ENCODE data around the gene DARS1. TPM values are rescaled to one million over a fixed set of nuclear protein-coding genes. Genes with fewer than 3 reads are reported as not detected.
A peak's percentile ranks its signal among the peaks of the same experiment; 100 is the strongest.

The DARS1 gene
- total RNA-seq, 1 donor from 2014 or later: 132 TPM

DNA sequence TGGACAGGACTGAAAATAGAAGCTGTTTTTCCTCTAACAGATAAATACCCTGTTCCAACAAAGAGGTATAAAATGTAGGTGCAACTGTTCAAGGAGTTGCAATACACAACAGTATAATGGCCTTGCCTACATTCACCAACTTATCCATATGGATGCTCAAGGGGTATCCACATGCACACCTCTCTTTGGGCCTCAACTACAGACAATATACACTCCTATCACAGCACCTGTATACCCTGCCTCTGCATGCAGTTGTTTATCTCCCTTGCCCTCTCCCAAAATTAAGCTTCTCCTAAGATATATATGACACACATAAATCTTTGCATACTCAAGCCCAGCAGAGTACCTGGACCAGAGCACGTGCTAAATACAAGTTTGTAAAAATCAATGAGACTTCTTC is 37.3 kb downstream of the DARS1 start:
- peaks cover 48% of the 10 kb centered on the region for H3K36me3 Mint-ChIP-seq (ENCODE audit: low read depth)
- DNase-seq (ENCODE audit: low spot score): no peak
- peak overlapping the region; percentile 87 for H3K27ac Mint-ChIP-seq
- intact Hi-C loops (cut with micrococcal nuclease): loop anchor here (1.0 kb wide), 3 partner anchors 37 to 434 kb away; partner anchors contain the start of gene DARS1
- peaks cover 58% of the 10 kb centered on the region for H3K4me1 Mint-ChIP-seq (ENCODE audit: low read depth)
- H3K9me3 Mint-ChIP-seq: no peaks in the 10 kb centered on the region
- H3K27me3 Mint-ChIP-seq (ENCODE audit: insufficient read depth): no peaks in the 10 kb centered on the region
- H3K4me3 Mint-ChIP-seq: no peak overlapping the region

DNA sequence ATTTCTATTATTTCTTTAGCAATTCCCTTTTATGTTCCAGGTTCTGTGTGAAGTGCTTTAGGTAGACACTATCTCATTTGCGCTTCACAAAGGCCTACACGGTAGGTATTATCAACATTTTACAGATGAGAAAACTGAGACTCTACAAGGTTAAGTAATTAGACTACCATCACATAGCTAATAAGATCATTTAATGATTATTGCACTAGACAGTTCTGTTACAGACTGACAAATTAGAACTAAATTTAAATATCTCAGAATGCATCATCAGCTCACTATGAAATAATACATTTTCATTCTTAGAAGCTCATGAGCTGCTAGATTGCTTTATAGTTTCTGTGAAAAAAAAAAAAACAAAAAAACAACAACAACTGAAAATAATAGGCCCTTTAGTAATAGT is 37.9 kb downstream of the DARS1 start:
- Mint-ChIP-seq H3K27me3 (ENCODE audit: insufficient read depth) (no peaks in the 10 kb centered on the region), H3K4me3 (no peak overlapping the region), H3K36me3 (ENCODE audit: low read depth) (peaks cover 45% of the 10 kb centered on the region), H3K4me1 (ENCODE audit: low read depth) (peaks cover 51% of the 10 kb centered on the region), H3K9me3 (no peaks in the 10 kb centered on the region), H3K27ac (no peak overlapping the region)
- no peak for DNase-seq (ENCODE audit: low spot score)
- intact Hi-C loops (cut with micrococcal nuclease): no loop called here

DNA sequence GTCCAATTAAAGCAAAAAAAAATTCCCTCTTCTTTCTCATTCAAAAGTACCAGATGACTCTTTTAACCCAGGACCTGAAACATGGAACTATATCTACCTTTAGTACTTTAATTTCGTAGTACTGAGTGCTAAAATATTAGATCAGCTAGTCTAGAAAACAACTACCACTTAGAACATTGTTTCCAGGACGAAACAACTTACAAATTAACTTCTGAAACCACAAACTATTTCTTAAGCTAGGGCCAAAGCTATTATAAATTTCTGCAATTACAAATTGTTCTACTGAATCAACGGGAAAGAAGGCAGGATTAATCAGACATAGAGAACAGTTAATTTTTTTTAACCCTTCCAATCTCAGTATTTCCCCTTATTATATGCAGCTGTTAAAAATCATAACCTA is 39.9 kb downstream of the DARS1 start:
- Mint-ChIP-seq H3K27me3 (ENCODE audit: insufficient read depth) (no peaks in the 10 kb centered on the region), H3K27ac (no peak overlapping the region), H3K4me1 (ENCODE audit: low read depth) (peaks cover 48% of the 10 kb centered on the region), H3K9me3 (peaks cover 6% of the 10 kb centered on the region), H3K36me3 (ENCODE audit: low read depth) (peaks cover 42% of the 10 kb centered on the region), H3K4me3 (no peak overlapping the region)
- DNase-seq (ENCODE audit: low spot score): no peak
- intact Hi-C loops (cut with micrococcal nuclease): no loop called here

GRCh38 chr2:135944625-135945024 is 40.8 kb downstream of the DARS1 start:
- Mint-ChIP-seq H3K4me3 (no peak overlapping the region), H3K4me1 (ENCODE audit: low read depth) (peaks cover 45% of the 10 kb centered on the region), H3K27me3 (ENCODE audit: insufficient read depth) (no peaks in the 10 kb centered on the region), H3K36me3 (ENCODE audit: low read depth) (peaks cover 44% of the 10 kb centered on the region), H3K9me3 (peaks cover 7% of the 10 kb centered on the region), H3K27ac (peak overlapping the region; percentile 0)
- no peak for DNase-seq (ENCODE audit: low spot score)
- intact Hi-C loops (cut with micrococcal nuclease): no loop called here

GRCh38 chr2:135942936-135943688 is 42.3 kb downstream of the DARS1 start:
- Mint-ChIP-seq H3K27ac (peak overlapping the region; percentile 32), H3K4me3 (no peak overlapping the region), H3K36me3 (ENCODE audit: low read depth) (peaks cover 52% of the 10 kb centered on the region), H3K27me3 (ENCODE audit: insufficient read depth) (no peaks in the 10 kb centered on the region), H3K4me1 (ENCODE audit: low read depth) (peaks cover 38% of the 10 kb centered on the region), H3K9me3 (peaks cover 7% of the 10 kb centered on the region)
- DNase-seq (ENCODE audit: low spot score): no peak
- intact Hi-C loops (cut with micrococcal nuclease): no loop called here

GRCh38 chr2:135936524-135936923 is 48.9 kb downstream of the DARS1 start:
- Mint-ChIP-seq H3K9me3 (peaks cover 7% of the 10 kb centered on the region), H3K27me3 (ENCODE audit: insufficient read depth) (no peaks in the 10 kb centered on the region), H3K4me1 (ENCODE audit: low read depth) (peaks cover 48% of the 10 kb centered on the region), H3K36me3 (ENCODE audit: low read depth) (peaks cover 54% of the 10 kb centered on the region), H3K4me3 (no peak overlapping the region), H3K27ac (no peak overlapping the region)
- intact Hi-C loops (cut with micrococcal nuclease): no loop called here
- no peak for DNase-seq (ENCODE audit: low spot score)

DNA sequence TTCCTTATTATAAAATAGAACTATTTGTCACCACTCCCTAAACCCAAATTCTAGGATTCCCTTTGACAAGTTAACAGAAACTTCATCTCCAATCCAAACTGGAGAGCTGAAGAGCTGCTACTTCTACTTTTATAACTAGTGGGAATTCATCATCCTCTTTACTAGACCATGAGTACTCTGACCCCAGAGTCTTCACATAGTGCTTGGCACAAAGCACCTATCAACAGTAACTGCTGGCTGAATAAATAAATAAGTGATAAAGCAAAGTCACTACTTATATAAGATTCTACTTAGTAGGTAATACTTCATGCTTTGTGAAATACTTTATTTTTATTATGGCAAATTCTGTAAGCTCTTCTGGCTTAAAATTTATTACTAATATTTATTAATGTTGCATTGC is 49.5 kb downstream of the DARS1 start:
- Mint-ChIP-seq H3K9me3 (peaks cover 5% of the 10 kb centered on the region), H3K4me1 (ENCODE audit: low read depth) (peaks cover 53% of the 10 kb centered on the region), H3K27ac (no peak overlapping the region), H3K4me3 (no peak overlapping the region), H3K27me3 (ENCODE audit: insufficient read depth) (no peaks in the 10 kb centered on the region), H3K36me3 (ENCODE audit: low read depth) (peaks cover 58% of the 10 kb centered on the region)
- intact Hi-C loops (cut with micrococcal nuclease): no loop called here
- no peak for DNase-seq (ENCODE audit: low spot score)

- H3K9me3 Mint-ChIP-seq: no peaks in the 10 kb centered on the region
- no peak overlapping the region for H3K4me3 Mint-ChIP-seq
- no peak overlapping the region for H3K27ac Mint-ChIP-seq
- intact Hi-C loops (cut with micrococcal nuclease): no loop called here
- DNase-seq (ENCODE audit: low spot score): no peak
- H3K36me3 Mint-ChIP-seq (ENCODE audit: low read depth): peaks cover 51% of the 10 kb centered on the region
- H3K27me3 Mint-ChIP-seq (ENCODE audit: insufficient read depth): no peaks in the 10 kb centered on the region
- peaks cover 34% of the 10 kb centered on the region for H3K4me1 Mint-ChIP-seq (ENCODE audit: low read depth)
Observed at GRCh38 chr2:135931776-135932443, 53.5 kb downstream of the DARS1 start.

DNA sequence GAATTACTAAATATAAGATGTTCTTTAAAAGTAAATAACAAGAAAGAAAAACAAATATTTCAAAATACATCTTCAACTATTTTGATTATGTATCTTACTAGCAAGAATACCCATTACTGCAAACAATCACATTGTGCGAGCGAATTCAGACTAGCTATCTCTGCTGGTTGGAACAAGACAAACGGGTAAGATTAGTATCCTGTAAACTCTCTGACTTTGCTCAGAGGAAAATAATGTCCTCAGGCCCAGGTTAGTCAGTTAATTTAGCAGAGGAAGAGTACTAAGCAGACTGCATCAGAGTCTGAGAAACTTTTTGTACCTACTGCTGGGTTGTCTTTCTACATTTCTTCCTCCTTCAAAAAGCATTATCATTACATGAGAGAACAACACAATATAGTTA is 58.8 kb downstream of the DARS1 start:
- H3K27ac Mint-ChIP-seq: no peak overlapping the region
- peaks cover 48% of the 10 kb centered on the region for H3K36me3 Mint-ChIP-seq (ENCODE audit: low read depth)
- H3K27me3 Mint-ChIP-seq (ENCODE audit: insufficient read depth): no peaks in the 10 kb centered on the region
- H3K4me1 Mint-ChIP-seq (ENCODE audit: low read depth): peaks cover 21% of the 10 kb centered on the region
- H3K4me3 Mint-ChIP-seq: no peak overlapping the region
- intact Hi-C loops (cut with micrococcal nuclease): no loop called here
- no peaks in the 10 kb centered on the region for H3K9me3 Mint-ChIP-seq
- DNase-seq (ENCODE audit: low spot score): no peak

DNA sequence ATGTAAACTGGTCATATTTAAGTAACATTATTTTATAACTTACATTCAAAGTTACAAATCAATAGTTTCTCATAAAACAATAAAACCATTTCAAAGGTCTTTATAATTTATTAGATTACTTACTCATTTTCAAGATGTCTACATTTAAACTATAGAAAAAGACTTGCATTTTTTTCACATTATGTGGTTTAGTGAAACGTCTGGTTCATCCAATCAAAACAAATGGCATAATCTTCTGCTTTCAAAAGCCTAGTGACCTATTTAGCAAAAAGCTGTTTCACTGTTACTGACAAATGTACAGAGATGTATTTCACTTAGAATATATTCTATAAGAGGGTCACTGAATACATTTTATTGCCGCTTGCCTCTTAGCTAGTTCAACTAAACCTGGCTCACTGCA is 59.9 kb downstream of the DARS1 start:
- H3K27ac Mint-ChIP-seq: no peak overlapping the region
- no peak for DNase-seq (ENCODE audit: low spot score)
- peaks cover 43% of the 10 kb centered on the region for H3K36me3 Mint-ChIP-seq (ENCODE audit: low read depth)
- no peak overlapping the region for H3K4me3 Mint-ChIP-seq
- H3K9me3 Mint-ChIP-seq: no peaks in the 10 kb centered on the region
- H3K27me3 Mint-ChIP-seq (ENCODE audit: insufficient read depth): no peaks in the 10 kb centered on the region
- H3K4me1 Mint-ChIP-seq (ENCODE audit: low read depth): peaks cover 13% of the 10 kb centered on the region
- intact Hi-C loops (cut with micrococcal nuclease): no loop called here

- no peak for DNase-seq (ENCODE audit: low spot score)
Observed at GRCh38 chr2:135916207-135916606, 69.2 kb downstream of the DARS1 start.

GRCh38 chr2:135914485-135914884 is 70.9 kb downstream of the DARS1 start:
- H3K4me1 Mint-ChIP-seq (ENCODE audit: low read depth): peaks cover 25% of the 10 kb centered on the region
- no peak overlapping the region for H3K4me3 Mint-ChIP-seq
- H3K27me3 Mint-ChIP-seq (ENCODE audit: insufficient read depth): no peaks in the 10 kb centered on the region
- DNase-seq (ENCODE audit: low spot score): no peak
- H3K36me3 Mint-ChIP-seq (ENCODE audit: low read depth): peaks cover 26% of the 10 kb centered on the region
- no peak overlapping the region for H3K27ac Mint-ChIP-seq
- H3K9me3 Mint-ChIP-seq: no peaks in the 10 kb centered on the region
- intact Hi-C loops (cut with micrococcal nuclease): loop anchor here (1.0 to 5.0 kb wide), 3 partner anchors 37 to 413 kb away; partner anchors contain the start of gene MCM6

More at GRCh38 chr2:135916207-135916606, 69.2 kb downstream of the DARS1 start:
- Mint-ChIP-seq H3K9me3 (no peaks in the 10 kb centered on the region), H3K27me3 (ENCODE audit: insufficient read depth) (no peaks in the 10 kb centered on the region), H3K36me3 (ENCODE audit: low read depth) (peaks cover 19% of the 10 kb centered on the region), H3K4me1 (ENCODE audit: low read depth) (peaks cover 15% of the 10 kb centered on the region), H3K4me3 (no peak overlapping the region), H3K27ac (no peak overlapping the region)
- intact Hi-C loops (cut with micrococcal nuclease): loop anchor here (1.0 kb wide), 6 partner anchors 67 to 507 kb away; partner anchors contain the start of gene CXCR4

DNA sequence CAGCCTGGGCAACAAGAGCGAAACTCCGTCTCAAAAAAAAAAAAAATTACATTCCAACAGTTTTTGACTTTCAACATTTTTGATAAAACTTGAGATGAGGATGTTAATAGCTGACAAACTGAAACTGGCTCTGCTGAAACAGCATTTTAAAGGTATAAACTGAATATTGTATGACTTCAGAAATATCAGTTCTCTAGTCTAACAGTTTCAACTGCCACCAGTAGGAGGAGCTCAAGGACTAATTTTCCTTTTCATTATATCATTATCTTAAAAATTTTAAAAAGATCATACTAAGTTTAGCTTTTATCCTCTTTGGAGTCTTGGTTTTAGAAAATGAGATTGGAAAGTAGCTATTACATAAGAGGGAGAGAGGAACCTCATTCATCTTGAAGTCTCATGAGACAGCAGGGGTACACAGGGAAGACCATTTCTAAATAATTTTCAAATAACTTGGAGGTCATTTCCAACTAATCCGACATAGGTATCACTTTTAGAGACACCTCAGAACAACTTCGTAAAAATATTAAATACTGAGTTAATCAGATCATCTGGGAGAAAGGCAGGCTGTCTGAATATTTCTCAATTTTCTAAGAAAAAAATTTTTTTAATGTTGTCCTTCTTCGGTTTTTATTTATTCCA is 71.6 kb downstream of the DARS1 start:
- no peak for DNase-seq (ENCODE audit: low spot score)
- Mint-ChIP-seq H3K9me3 (no peaks in the 10 kb centered on the region), H3K27me3 (ENCODE audit: insufficient read depth) (no peaks in the 10 kb centered on the region), H3K27ac (no peak overlapping the region), H3K4me3 (no peak overlapping the region), H3K36me3 (ENCODE audit: low read depth) (peaks cover 27% of the 10 kb centered on the region), H3K4me1 (ENCODE audit: low read depth) (peaks cover 27% of the 10 kb centered on the region)
- intact Hi-C loops (cut with micrococcal nuclease): loop anchor here (1.0 to 5.0 kb wide), 6 partner anchors 37 to 509 kb away; partner anchors contain the start of gene MCM6

Data from activated T-helper 1 cell treated with anti-CD3 and anti-CD28 coated beads, Interleukin-12 subunit alpha, Interleukin-12 subunit beta, Interleukin-2, Interleukin-4 antibody, amounts not matched to agents 30 ng/mL and 10 ng/mL and 1 ng/mL, durations not matched to agents 14 hours and 24 hours and 36 hours (primary cell).